ENCODE results near the gene REEP3. TPM values are rescaled to one million over a fixed set of nuclear protein-coding genes. Genes with fewer than 3 reads are reported as not detected.

Gene REEP3
- total RNA-seq, 1 experiment from 2014 or later = 94.7 TPM

GRCh38 chr10:63527401-63527800, 6.2 kb downstream of the REEP3 start:
- Mint-ChIP-seq H3K27me3 (ENCODE audit: unreplicated experiment) (no peaks in the 10 kb centered on the region), H3K4me3 (ENCODE audit: low read depth, unreplicated experiment) (no peak overlapping the region), H3K4me1 (ENCODE audit: low read depth, unreplicated experiment) (peaks cover 47% of the 10 kb centered on the region), H3K27ac (ENCODE audit: unreplicated experiment) (no peak overlapping the region), H3K36me3 (ENCODE audit: insufficient read depth, unreplicated experiment) (peaks cover 38% of the 10 kb centered on the region), H3K9me3 (ENCODE audit: low read depth, unreplicated experiment) (peaks cover 2% of the 10 kb centered on the region)
- DNase-seq = no peak
- no peak for TF ChIP-seq CTCF (IDR thresholded peaks at IDR 0.05; ENCODE audit: unreplicated experiment)
- BruUV-seq (replicated peaks) = no TSS peak
- CTCF ChIA-PET = no interaction called here
- intact Hi-C loops (cut with micrococcal nuclease; ENCODE audit: unreplicated experiment) = no loop called here

- CTCF ChIA-PET = no interaction called here
- intact Hi-C loops (cut with micrococcal nuclease; ENCODE audit: unreplicated experiment) = no loop called here
- no peaks in the 10 kb centered on the region for H3K27me3 Mint-ChIP-seq (ENCODE audit: unreplicated experiment)
- no peak for DNase-seq
- H3K9me3 Mint-ChIP-seq (ENCODE audit: low read depth, unreplicated experiment) = peaks cover 2% of the 10 kb centered on the region
- BruUV-seq (replicated peaks) = no TSS peak
- TF ChIP-seq CTCF (IDR thresholded peaks at IDR 0.05; ENCODE audit: unreplicated experiment) = no peak
- H3K4me1 Mint-ChIP-seq (ENCODE audit: low read depth, unreplicated experiment) = peaks cover 41% of the 10 kb centered on the region
- H3K4me3 Mint-ChIP-seq (ENCODE audit: low read depth, unreplicated experiment) = no peak overlapping the region
- H3K36me3 Mint-ChIP-seq (ENCODE audit: insufficient read depth, unreplicated experiment) = peaks cover 30% of the 10 kb centered on the region
- H3K27ac Mint-ChIP-seq (ENCODE audit: unreplicated experiment) = no peak overlapping the region
Observed at GRCh38 chr10:63528084-63528744, 7.0 kb downstream of the REEP3 start.

GRCh38 chr10:63530409-63530808, 9.2 kb downstream of the REEP3 start:
- Mint-ChIP-seq H3K4me1 (ENCODE audit: low read depth, unreplicated experiment) (peaks cover 36% of the 10 kb centered on the region), H3K27me3 (ENCODE audit: unreplicated experiment) (no peaks in the 10 kb centered on the region), H3K36me3 (ENCODE audit: insufficient read depth, unreplicated experiment) (peaks cover 16% of the 10 kb centered on the region), H3K9me3 (ENCODE audit: low read depth, unreplicated experiment) (peaks cover 2% of the 10 kb centered on the region), H3K27ac (ENCODE audit: unreplicated experiment) (no peak overlapping the region), H3K4me3 (ENCODE audit: low read depth, unreplicated experiment) (no peak overlapping the region)
- DNase-seq = no peak
- CTCF ChIA-PET = no interaction called here
- no TSS peak for BruUV-seq (replicated peaks)
- intact Hi-C loops (cut with micrococcal nuclease; ENCODE audit: unreplicated experiment) = no loop called here
- no peak for TF ChIP-seq CTCF (IDR thresholded peaks at IDR 0.05; ENCODE audit: unreplicated experiment)

GRCh38 chr10:63534723-63535122, 13.5 kb downstream of the REEP3 start:
- H3K4me3 Mint-ChIP-seq (ENCODE audit: low read depth, unreplicated experiment) = no peak overlapping the region
- no peaks in the 10 kb centered on the region for H3K36me3 Mint-ChIP-seq (ENCODE audit: insufficient read depth, unreplicated experiment)
- no TSS peak for BruUV-seq (replicated peaks)
- no peak overlapping the region for H3K27ac Mint-ChIP-seq (ENCODE audit: unreplicated experiment)
- no peaks in the 10 kb centered on the region for H3K27me3 Mint-ChIP-seq (ENCODE audit: unreplicated experiment)
- CTCF ChIA-PET = interaction anchor here (0.6 to 1.0 kb wide), 2 partner anchors 95 to 146 kb away, joined by 3 to 5 read pairs; no protein-coding TSS in a partner anchor
- intact Hi-C loops (cut with micrococcal nuclease; ENCODE audit: unreplicated experiment) = no loop called here
- TF ChIP-seq CTCF (IDR thresholded peaks at IDR 0.05; ENCODE audit: unreplicated experiment) = no peak
- no peak for DNase-seq
- no peaks in the 10 kb centered on the region for H3K9me3 Mint-ChIP-seq (ENCODE audit: low read depth, unreplicated experiment)
- H3K4me1 Mint-ChIP-seq (ENCODE audit: low read depth, unreplicated experiment) = peaks cover 40% of the 10 kb centered on the region

Measured in Calu3 (cell line).